COLO668 (cell line): ENCODE data around the gene ITLN1.
"Not testable (repeated sequence)": the region's sequence is repeated elsewhere in the genome, so short reads cannot be mapped to it uniquely, and the experiment has no call there.

Experiments
- DNase-seq: peaks from one replicate; lab custom pipeline; 2025; ENCODE audit not compliant: unreplicated experiment; lab: John Stamatoyannopoulos, UW

Gene ITLN1

GRCh38 chr1:160883581-160884513 lies 1.1 kb downstream of the ITLN1 start:
- no peak for DNase-seq

GRCh38 chr1:160882582-160882981 lies 2.4 kb downstream of the ITLN1 start:
- no peak for DNase-seq

- DNase-seq = not testable (repeated sequence)
Observed at GRCh38 chr1:160881264-160881663, 3.7 kb downstream of the ITLN1 start.

GRCh38 chr1:160880216-160880615 lies 4.8 kb downstream of the ITLN1 start:
- no peak for DNase-seq

- DNase-seq = no peak
Observed at GRCh38 chr1:160879056-160879455, 5.9 kb downstream of the ITLN1 start.

- DNase-seq = no peak
Observed at GRCh38 chr1:160877221-160877620, 7.8 kb downstream of the ITLN1 start.

GRCh38 chr1:160876311-160876710 lies 8.7 kb downstream of the ITLN1 start:
- DNase-seq = no peak

- DNase-seq = not testable (repeated sequence)
Observed at GRCh38 chr1:160875591-160875990, 9.4 kb downstream of the ITLN1 start.

- DNase-seq = no peak
Observed at GRCh38 chr1:160874935-160875334, 10.0 kb downstream of the ITLN1 start.

- DNase-seq = no peak
Observed at GRCh38 chr1:160868141-160868540, 16.8 kb downstream of the ITLN1 start.

- not testable (repeated sequence) for DNase-seq
Observed at GRCh38 chr1:160867651-160868050, 17.3 kb downstream of the ITLN1 start.

GRCh38 chr1:160866695-160867260 lies 18.2 kb downstream of the ITLN1 start:
- no peak for DNase-seq

- DNase-seq = no peak
Observed at GRCh38 chr1:160866001-160866694, 18.8 kb downstream of the ITLN1 start.

GRCh38 chr1:160865337-160865736 lies 19.6 kb downstream of the ITLN1 start:
- no peak for DNase-seq

- DNase-seq = no peak
Observed at GRCh38 chr1:160864173-160864572, 20.8 kb downstream of the ITLN1 start.

GRCh38 chr1:160863774-160864131 lies 21.2 kb downstream of the ITLN1 start:
- no peak for DNase-seq

GRCh38 chr1:160863061-160863773 lies 21.8 kb downstream of the ITLN1 start:
- DNase-seq = no peak

GRCh38 chr1:160862203-160863060 lies 22.5 kb downstream of the ITLN1 start, which contains the start of gene CD244:
Gene CD244, minus strand, starts transcription at chr1:160862887. Its CDS starts 210 bp downstream, at chr1:160862677.
- DNase-seq = no peak

GRCh38 chr1:160860840-160861505 lies 24.0 kb downstream of the ITLN1 start:
- DNase-seq = no peak

- DNase-seq = no peak
Observed at GRCh38 chr1:160859166-160859565, 25.8 kb downstream of the ITLN1 start.
